C4-2B (cell line): Measurements from ENCODE around the gene ARHGEF19.
A peak's percentile ranks its signal among the peaks of the same experiment; 100 is the strongest.
"Not testable (repeated sequence)": the region's sequence is repeated elsewhere in the genome, so short reads cannot be mapped to it uniquely, and the experiment has no call there.

Experiments used
- H3K27ac ChIP-seq: fragments of 450-650 bp; 2 replicates; pipeline ENCODE4 v1.5.1; 2017
- CTCF ChIP-seq: fragments of 450-650 bp; conservative IDR thresholded peaks from 2 replicates; pipeline ENCODE4 v1.5.1; 2017; ENCODE audit warnings: mild to moderate bottlenecking
- ZFX ChIP-seq: fragments of 450-650 bp; IDR thresholded peaks from 2 replicates; pipeline ENCODE4 v1.6.1; 2017

The ARHGEF19 gene

GRCh38 chr1:16230744-16231143 is 18.3 kb upstream of the ARHGEF19 start:
- H3K27ac ChIP-seq: no peak overlapping the region
- TF ChIP-seq ZFX: no peak
- TF ChIP-seq CTCF: no peak

DNA sequence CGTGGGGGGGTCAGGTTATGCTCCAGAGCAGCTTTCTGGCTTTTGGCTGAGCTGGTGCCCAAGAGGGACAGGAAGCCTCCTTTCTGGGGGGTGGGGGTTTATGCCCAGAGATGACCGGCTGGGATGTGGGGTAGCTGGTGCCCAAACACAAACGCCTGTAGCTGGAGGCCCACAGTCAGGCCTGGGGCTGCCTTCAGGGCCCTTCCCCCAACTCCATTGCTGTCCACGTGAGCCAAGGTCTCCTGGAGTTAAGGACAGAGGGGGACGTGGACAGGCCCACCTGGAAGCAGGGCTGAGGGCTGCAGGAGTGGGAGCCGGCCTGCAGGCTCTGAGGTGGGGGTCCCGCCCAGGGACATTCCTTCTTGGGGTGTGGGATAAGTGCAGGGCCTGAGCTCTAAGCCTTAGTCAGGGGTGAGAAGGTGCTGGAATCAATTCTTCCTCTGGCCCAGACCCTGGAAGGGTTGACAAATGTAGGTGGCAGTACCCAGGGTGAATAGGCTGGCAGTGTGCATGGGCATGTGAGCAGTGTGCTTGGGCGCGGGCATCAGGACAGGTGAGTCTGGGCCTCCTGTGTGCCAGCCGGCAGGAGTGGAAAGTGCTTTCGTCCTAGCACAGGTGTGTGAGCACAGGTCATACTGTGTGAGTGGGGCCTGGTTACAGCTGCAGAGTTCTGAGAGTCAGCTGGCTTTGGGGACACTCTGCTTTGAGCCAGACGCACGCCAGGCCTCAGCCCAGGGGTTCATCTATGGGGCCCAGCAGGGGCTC is 17.7 kb upstream of the ARHGEF19 start:
- TF ChIP-seq ZFX: no peak
- TF ChIP-seq CTCF: no peak
- no peak overlapping the region for H3K27ac ChIP-seq

DNA sequence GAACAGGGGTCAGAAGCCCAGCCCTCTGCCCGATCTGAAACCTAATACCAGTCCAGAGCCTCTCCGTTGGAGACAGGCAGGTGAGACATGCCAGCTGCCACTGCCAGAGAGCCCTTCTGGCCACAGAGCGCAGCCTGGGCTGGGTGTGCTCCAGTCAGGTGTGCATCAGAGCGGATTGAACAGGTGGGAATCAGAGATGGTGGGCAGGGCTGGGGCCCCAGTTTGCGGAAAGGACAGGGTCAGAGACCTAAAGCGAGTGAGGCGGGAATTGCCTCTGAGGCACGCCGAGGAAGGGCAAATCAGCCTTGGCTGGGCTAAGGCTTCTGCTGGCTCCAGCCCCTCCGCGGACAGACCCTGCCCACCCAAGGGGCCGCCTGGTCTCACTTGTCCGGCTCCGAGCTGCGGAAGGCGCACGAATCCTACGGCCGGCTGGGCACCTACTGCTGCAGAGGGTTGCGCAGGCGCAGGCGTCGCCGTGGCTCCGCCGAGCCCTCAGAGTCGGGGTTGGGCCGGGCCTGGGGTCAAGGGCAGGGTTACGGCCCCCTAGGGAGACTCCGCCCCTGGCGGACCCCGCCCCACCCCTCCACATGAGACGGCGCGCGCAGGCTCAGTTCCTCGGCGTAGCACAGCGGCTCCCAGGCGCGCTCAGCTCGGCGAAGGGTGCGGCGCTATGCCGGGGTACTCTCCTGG is 14.2 kb upstream of the ARHGEF19 start:
- TF ChIP-seq CTCF (no peak), ZFX (no peak)
- no peak overlapping the region for H3K27ac ChIP-seq

DNA sequence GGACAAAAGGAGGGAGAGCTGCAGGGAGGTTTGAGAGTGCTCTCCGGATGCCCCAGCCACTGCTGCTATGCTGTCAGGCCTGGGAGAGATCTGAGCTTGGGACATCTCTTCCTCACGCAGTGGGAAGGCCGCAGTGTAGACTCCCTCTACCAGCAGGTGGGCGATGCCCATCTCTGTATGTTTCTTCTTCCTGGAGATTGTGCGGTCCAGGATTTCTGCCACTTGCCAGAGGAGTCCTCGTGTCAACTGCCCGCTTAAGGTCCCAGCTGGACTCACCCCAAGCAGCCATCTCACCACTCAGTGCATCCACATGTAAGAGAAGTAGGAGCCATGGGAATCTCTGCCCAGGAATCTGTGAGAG is 13.7 kb upstream of the ARHGEF19 start:
- no peak overlapping the region for H3K27ac ChIP-seq
- TF ChIP-seq CTCF (no peak), ZFX (no peak)

DNA sequence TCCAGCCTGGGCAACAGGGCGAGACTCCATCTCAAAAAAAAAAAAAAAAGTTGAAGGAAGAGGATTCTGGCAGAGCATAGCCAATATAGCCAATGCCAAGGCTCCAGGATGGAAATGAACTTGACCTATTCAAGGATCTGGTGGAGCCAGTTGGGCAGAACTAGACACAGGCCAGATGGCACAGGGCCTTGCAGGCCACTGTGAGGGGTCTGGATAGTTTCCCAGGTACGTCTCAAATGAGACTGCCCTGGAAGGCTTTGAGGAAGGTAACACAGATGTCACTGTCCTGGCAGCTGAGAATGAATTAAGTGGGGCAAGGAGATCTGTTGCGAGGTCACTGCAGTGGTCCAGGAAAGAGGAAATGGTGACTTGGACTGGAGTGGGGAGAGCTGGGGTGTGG is 12.0 kb upstream of the ARHGEF19 start:
- TF ChIP-seq ZFX (no peak), CTCF (no peak)

DNA sequence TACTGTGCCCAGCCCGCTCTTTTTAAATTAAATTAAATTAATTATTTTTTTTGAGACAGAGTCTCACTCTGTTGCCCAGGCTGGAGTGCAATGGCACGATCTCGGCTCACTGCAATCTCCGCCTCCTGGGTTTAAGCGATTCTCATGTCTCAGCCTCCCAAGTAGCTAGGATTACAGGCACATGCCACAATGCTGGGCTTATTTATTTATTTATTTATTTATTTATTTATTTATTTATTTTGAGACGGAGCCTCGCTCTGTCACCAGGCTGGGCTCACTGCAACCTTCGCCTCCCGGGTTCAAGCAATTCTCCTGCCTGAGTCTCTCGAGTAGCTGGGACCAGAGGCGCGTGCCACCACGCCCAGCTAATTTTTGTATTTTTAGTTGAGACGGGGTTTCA is 10.3 kb upstream of the ARHGEF19 start:
- not testable (repeated sequence) for H3K27ac ChIP-seq

More for the DNA sequence above, 12.0 kb upstream of the ARHGEF19 start:
- peak overlapping the region; percentile 46 for H3K27ac ChIP-seq

GRCh38 chr1:16221499-16221898 is 9.0 kb upstream of the ARHGEF19 start:
- no peak overlapping the region for H3K27ac ChIP-seq
- no peak for TF ChIP-seq CTCF
- no peak for TF ChIP-seq ZFX
